Measurements from ENCODE around the gene ULK4.
"Not testable (repeated sequence)": the region's sequence is repeated elsewhere in the genome, so short reads cannot be mapped to it uniquely, and the experiment has no call there.

The ULK4 gene

DNA sequence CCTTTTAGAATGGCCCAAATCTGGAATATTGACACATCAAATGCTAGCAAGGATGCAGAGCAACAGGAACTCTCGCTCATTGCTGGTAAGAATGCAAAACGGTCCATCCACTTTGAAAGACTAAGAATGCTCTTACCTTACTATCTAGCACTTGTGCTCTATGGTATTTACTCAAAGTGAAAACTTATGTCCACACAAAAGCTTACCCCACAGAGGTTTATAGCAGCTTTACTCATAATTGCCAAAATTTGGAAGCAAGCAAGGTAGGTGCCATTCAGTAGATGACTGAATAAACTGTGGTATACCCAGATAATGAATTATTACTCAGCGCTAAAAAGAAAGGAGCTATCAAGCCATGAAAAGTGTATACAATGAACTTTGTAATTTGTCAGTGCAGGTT is 666.2 kb downstream of the ULK4 start:
- DNase-seq, result no peak

DNA sequence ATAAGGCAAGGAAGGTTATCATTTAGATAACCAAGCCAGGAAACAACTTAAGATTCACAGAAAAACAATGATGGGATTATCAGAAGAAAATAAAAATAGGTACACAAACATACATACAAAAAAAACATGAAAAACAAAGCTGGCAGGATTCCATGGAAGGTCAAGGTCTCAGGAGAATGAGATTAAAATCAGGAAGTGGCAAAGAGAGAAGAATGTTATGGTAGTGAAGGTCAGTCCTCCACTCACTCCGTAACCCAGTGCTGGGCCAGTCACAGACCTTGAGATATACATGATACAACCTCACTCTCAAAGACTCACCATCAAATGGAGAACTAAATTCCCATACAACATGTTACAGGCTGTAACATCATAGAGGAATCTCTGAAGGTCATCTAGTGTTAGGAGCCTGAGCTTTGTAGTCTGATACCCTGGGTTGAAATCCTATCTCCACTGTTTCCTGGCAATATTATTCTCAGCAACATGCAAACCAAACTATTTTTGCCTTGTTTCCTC is 668.7 kb downstream of the ULK4 start:
- no peak for DNase-seq

DNA sequence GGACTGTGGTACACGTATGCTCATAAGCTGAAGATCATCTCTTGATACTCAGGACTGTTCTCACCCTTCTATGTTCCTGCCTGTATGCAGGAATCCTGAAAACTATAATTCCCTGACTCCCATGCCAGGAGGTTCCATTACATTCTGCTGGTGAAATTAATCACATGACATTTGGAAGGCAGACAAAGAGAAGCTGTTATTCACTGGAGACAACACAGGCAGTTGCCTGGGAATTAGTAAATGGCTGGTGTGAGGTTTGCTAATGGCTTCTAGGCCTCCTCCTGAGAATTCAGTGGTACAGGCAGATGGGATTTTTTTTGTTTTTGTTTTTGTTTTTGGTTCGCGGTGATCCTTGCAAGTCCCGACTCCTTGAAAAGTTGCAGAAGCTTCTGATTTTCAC is 671.2 kb downstream of the ULK4 start:
- no peak for DNase-seq

DNA sequence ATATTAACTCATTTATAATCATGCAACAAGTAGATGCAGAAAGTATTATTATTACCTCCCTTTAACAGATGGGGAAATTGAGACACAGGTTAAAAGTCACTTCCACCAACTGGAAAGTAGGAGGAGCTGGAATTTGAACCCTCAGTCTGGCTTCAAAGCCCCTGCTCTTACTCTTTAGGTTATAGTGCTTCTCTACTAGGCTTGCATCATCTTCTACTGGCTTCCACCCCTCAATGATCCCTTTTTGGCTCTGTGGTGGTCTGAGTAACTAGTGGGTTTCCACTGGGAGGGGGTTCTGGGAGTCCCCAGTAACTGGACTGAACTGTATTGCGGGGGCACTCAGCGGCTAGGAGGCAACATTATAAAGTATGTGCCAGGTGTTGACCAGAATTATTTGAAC is 671.6 kb downstream of the ULK4 start:
- no peak for DNase-seq

DNA sequence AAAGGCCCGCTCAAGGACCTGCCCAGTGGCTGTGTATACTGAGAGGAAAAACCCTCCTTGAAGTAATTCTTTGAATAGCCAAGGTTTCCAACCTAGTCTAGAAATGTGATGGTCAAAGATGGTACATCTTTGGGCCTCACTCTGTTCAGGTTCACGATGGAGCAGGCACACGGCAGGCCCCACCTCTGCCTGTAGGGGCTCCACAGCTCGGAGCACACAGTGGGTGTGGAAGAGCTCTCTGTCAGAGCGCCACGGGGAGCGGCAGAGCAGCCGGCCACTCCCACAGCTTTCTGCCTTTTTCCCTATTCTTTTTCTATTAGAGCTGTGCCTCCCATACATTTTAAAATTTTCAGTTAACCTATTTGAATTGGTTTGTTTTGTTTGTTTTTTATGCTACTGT is 673.1 kb downstream of the ULK4 start:
- DNase-seq, result no peak

DNA sequence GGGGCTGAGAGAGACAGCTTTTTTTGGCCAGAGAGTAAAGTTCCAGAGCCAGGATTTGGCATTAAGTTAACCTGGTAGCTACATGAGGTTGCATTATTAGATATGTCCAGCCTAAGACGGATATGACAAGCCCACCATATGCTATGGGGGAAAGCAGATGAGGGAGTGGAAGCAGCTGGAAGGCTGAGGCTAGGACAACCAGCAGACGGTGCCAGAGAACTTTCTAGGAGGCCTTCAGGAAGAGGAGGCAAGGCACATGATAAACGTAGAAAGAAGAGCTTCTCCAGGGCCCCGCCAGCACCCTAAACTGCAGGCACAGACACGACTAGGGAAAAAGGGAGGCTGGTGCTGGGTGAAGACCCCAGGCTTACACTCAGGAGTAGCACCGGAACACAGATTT is 675.6 kb downstream of the ULK4 start:
- DNase-seq, result no peak

DNA sequence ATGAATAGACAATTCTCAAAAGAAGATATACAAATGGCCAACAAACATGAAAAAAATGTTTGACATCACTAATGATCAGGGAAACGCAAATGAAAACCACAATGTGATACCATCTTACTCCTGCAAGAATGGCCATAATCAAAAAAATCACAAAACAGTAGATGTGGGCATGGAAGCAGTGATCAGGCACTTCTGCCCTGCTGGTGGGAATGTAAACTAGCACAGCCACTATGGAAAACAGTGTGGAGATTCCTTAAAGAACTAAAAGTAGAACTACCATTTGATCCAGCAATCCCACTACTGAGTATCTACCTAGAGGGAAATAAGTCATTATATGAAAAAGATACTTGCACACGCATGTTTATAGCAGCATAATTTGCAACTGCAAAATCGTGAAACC is 677.0 kb downstream of the ULK4 start:
- DNase-seq, result not testable (repeated sequence)

DNA sequence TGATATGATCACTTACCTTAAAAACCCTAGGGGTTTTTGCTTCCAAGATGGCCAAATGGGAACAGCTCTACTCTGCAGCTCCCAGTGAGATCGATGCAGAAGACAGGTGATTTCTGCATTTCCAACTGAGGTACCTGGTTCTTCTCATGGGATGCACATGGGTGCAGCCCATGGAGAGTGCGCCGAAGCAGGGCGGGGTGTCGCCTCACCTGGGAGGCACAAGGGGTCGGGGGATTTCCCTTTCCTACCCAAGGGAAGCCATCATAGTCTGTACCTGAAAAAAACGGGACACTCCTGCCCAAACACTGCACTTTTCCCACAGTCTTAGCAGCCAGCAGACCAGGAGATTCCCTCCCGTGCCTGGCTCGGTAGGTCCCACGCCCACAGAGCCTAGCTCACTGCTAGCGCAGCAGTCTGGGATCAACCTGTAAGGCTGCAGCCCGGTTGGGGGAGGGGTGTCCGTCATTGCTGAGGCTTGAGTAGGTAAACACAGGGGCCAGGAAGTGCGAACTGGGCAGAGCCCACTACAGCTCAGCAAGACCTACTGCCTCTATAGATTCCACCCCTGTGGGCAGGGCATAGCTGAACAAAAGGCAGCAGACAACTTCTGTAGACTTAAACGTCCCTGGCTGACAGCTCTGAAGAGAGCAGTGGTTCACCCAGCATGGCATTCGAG is 684.0 kb downstream of the ULK4 start:
- DNase-seq, result no peak

DNA sequence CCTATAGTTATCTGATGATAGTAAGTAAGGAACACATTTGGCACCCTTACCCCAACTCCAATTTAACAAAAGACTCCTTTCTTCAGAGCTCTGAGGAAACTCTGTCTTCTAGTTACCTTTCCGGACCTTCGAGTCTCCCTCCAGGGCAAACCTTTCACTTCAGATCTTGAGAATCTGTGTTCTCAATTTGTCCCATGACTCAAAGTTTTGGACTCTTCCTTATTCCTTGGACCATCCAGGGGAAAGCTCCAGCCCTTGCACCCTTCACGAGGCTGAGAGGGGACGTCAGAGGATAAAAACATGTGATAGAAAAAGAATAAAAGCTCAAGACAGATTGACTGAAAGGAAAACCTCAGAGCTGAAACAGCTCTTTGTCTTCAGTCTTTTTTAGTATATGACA is 685.7 kb downstream of the ULK4 start:
- DNase-seq, result no peak

DNA sequence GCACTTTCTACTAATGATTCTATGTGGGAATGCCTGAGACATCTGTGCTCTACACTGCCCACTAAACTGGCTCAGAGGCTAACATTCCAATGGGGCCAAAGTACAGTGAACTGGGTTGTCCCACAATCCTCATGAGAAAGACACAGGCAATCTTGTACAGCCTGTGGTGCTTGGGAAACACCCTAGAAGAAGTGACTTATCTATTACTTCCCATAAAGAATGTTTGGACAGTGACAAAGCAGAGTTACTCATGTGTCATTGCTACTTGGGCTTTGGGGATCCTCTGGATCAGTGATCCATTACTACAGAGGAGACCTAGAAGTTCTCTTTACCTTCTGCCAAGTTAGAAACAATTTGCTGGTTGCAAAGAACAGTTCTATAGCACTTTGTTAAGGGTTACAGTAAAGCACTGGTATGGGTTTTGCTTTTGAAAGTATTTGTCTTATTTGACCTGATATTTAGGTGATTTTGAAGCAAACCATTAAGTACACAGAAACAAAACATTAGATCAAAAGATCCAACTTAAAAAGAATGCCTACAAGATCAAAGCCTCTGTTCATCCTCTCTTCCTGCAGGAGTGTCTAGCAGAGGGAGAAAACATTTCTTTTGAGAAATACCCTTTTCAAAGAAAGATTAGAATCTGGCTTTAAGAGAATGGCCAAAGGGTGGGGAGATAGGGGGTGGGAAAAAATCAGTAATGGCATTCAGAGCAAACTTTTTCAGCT is 686.8 kb downstream of the ULK4 start:
- DNase-seq, result no peak

DNA sequence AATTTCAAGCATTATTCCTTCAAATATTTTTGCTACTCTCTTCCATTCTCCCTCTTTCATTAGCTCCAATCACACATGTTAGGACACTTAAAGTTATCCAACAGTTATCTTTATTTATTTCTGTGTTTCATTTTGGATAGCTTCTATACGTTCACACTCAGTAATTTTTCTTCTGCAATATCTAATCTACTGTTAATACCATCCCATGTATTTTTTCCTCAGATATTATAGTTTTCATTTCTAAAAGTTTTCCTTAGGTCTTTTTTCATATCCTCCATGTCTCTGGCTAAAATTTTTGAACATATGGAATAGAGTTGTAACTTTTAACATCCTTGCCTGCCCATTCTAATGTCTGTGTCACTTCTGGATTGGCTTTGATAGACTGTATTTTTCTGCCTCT is 689.2 kb downstream of the ULK4 start:
- no peak for DNase-seq

DNA sequence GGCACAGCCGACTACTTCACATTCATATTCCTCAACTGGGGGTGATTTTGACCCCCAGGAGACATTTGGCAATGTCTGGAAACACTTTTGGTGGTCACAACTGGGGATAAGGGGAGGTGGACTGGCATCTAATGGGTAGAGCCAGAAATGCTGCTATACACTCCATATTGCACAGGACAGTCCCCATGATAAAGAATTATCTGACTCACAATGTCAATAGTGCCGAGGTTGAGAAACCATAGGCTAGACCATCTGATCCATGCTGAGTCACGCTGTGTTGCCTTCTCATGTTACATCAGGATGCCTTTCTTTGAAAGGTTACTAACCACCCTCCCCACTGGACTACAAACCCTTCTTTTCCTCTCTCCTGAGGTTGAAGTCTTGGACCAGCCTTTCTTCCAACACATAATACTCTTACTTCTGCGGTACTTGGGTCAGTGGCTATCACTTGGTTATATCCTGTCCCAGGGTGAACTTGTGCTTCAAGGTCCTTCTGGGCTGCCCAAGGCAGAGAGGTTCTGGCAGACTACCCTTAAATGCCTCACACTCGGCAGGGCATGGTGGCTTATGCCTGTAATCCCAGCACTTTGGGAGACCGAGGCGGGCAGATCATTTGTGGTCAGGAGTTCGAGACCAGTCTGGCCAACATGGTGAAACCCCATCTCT is 693.8 kb downstream of the ULK4 start:
- DNase-seq, result no peak

DNA sequence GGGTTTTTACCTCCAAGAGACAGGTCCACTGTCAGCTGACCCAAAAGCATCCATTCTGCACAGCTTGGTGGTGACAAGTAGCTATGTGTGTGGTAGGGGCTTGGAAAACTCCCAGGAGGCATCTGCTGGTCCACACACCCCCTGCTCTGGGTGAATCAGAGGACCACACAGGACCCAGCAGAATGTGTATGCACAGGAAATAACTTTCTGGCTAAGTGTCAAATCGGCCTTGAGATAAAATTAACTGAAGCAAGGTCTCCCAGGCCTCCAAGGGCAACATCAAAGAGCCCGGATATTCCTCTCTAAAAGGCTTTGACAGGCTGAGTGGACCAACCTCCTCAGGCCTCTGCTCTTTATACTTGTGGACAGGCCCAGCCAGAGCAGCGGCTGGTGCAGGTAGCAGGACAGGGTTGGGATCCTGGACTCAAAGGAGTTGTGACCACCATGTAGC is 696.1 kb downstream of the ULK4 start:
- DNase-seq, result no peak

DNA sequence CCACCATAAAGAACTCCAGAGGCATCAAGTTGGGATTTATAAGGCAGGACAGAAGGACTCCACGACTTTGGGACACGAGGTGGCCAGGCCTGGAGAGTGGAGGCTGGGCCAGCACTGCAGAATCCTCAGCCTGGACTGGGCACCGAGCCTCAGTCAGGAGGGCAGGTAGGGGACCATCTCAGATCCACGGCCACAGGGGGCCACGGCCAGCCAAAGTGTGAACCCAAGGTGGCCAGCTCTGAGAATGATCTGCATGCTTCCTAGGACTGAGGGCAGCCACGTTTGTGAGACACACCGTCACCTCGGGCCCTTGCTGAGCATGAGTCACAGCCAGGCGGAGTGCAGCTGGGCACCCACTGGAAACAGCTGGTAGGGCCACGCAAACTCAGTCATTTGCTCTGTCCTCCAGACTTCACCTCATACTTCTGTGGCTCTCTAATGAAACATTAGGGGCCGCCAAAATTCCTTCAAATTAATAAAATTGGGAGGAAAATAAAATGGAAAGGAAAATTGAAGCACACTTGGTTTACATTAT is 696.8 kb downstream of the ULK4 start:
- DNase-seq, result no peak

DNA sequence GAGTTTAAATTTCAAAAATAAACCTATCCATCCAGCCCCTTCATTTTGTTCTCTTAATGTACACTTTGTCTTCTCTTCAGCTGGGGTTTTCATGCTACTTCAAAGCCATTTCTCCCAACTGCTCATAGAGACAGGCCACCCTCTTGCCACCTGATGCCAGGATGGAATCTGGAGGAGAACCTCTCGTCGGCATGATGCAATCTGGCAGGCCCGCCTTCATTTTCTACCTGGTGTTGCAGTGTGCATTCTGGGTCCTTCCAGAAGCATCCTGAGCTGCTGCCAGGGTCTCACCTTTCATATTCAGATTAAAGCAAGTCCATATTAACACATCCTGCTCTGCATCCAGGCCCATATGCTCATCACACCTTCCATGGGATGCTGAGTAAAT is 701.8 kb downstream of the ULK4 start:
- DNase-seq, result no peak

DNA sequence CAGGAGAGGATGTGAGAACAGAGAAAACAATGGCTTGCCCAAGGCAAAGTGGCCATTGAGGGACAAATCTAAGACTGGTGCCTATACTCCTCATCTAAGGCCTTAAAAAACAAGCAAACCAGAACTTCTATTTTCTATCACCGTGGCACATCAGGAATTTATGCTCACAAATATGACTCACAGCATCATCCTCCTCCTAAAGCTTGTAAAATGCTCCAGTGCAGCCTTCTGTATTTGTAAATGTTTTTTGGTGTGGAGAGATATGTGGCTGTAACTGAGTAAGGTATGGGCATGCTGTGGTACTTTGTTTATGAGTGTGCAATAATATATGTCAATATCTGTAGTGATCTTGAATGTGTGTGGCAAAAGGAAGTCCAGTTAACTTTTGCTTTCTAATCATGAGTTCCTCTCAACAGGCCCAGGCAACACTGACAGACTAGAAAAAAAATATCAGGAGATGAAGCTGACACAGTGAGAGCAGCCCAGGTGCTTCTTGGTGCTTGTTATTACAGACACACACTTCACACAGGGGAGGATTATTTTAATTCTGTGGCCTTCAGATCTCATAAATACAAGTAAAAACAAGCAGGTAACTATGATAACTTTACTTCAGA is 702.3 kb downstream of the ULK4 start:
- DNase-seq, result no peak

DNA sequence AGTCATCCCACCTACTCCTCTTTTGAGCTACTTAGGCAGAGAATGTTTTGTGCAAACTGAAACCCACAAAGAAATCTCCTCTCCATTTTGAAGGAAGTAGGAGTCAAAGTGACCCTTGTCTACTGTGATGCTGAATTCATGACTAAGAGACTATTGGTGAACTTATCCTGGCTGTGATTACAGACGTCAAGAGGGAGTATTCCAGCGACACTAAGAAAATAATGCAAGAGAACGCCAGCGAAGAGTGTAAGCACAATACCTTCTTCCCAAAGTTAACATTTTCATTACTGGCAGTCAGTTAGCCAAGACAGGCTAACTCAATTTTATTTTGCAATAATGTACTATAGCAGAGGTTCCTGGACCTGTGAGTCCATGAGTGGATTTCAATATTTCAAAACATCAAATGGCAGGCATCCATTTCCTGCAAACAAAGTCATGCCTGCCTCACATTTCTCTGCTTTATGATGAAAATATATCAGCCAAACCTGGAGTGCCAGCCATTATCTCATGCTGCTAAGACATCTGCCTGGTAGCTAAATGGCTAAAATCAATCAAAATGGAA is 703.6 kb downstream of the ULK4 start:
- no peak for DNase-seq

DNA sequence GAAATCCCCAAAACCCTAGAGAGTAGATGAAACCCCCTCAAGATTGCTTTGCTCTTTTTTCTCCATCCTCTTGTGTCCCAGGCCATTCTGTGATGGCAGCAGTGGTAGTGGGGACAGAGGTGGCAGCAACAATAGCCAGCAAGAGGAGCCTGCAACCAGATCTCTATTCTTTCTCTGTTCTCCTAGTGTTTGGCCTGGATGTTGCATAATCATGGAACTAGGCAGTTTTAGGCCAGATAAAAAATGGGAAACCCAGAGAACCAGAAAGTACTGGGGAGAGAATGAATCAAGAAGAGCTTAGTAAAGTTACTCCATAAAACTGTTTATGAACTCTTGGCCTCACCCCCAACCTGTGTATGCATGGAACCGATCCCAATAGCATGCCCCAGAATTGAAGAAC is 710.3 kb downstream of the ULK4 start:
- no peak for DNase-seq

DNA sequence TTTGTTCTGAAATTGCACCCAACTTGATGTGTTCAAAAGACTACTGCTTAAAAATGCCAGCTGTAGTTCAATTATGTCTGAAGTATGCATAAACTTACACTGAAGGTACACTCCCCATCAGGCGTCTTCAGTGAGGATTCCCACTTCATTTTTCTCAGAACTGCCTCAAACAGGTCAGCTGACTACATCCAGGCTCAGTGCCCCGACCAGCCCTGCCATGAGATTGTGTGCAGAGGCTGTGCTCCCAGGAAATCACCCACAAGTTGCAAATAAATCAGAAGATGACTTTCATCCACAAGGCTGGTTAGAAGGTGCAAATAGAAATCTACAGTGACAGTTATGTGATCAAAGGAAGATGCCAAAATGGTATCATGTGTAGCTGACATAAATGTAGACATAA is 711.1 kb downstream of the ULK4 start:
- DNase-seq, result no peak

DNA sequence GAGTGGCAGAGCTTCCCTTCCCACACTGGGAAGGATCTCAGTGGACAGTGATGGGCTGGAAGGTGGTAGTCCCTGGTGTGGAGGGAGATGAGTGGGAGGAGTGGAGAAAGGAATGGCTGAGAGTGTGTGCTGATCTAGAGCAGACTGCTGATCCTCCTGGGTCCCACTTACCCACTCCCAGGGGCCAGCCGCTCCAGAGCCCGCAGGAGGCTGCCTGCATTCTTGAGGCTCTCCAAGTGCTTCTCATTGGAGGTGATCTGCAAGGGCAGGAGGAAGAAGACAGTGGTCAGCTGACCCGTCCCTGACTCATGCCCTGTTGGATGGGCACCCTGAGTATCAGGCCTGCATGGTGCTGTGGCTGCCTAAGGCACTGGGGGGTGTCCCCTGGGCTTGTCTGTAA is 712.6 kb downstream of the ULK4 start:
- no peak for DNase-seq

DNA sequence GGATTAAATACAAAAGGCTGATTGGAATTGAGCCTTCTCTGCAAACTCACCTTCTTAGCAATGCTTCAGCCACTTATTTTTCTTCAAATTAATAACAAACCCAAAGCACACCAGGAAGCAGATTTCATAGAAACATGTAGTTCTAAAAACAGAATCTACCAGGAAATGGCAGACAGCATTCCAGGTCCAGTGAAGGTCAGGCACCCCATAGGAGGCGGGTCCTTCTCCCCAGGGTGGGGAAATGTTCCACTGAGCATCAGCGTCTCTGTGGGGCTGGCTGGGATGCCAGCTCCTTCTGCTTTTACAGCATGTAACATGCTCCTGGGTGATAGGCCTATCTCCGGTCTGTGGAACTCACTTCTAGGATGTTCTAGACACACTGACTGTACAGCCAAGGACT is 713.4 kb downstream of the ULK4 start:
- no peak for DNase-seq

DNA sequence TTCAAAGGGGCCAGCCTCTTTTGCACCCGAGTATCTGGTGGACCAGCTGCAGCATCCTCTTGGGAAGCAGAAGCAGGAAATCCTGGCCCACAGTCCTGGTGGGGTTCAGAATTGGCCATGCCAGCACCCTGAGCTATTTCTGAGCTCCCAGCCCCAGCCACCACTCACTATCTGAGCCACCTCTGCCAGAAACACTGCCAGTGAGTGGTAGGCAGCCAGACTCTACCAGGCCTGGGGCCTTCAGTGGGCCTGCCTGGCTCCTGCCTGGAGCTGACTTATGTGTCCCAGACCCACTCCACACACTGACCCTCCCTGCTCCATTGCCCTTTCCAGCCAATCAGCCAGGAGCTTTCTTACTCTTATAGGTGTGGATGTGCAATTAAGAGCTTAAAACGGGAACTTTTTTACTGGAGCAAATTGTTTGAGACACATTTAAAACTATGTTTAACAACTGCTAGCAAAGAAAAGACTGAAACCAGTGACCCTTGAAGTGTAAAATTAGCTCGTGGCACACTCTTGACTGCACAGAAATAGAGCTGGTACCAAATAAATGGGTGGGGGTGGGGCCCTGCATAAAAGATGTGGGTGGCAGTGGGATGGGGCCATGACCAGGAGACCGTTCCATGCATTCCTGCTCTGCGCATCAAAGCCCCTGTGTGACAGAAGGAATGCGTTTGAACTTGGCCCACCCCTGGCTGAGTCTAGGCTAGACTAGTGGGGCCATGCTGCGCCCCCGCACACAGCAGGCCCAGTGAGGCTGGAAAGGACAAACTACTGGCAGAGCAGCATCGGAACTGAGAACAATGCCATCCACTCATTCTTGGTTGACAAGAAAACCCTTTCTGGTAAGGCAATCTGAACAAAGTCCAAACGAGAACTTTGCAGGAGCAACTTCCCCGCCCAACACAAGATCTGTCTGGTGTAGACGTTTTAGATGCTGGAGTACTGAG is 714.6 kb downstream of the ULK4 start:
- no peak for DNase-seq
